Mesothelial cell of epicardium (in vitro differentiated cells): ENCODE measurements around the gene PRRX1. TPM values are rescaled to one million over a fixed set of nuclear protein-coding genes. Genes with fewer than 3 reads are reported as not detected.

ENCODE experiments used
- DNase-seq, 2 experiments: peaks; one replicate each; pipeline ENCODE4 v3.0.0; 2021; ENCODE audit warnings: low spot score in 2 of 2; ENCODE audit not compliant: unreplicated experiment in 2 of 2
- H3K27ac Mint-ChIP-seq: 2 replicates; pipeline ENCODE4 v1.8.0; 2021; ENCODE audit warnings: mixed read lengths
- H3K27me3 Mint-ChIP-seq: 2 replicates; pipeline ENCODE4 v1.8.0; 2021; ENCODE audit warnings: low read depth, mixed read lengths
- H3K36me3 Mint-ChIP-seq: 2 replicates; pipeline ENCODE4 v1.8.0; 2021; ENCODE audit warnings: mixed read lengths
- H3K4me1 Mint-ChIP-seq: 2 replicates; pipeline ENCODE4 v1.8.0; 2021; ENCODE audit warnings: mixed read lengths
- H3K4me3 Mint-ChIP-seq: 2 replicates; pipeline ENCODE4 v1.8.0; 2021; ENCODE audit warnings: mild to moderate bottlenecking, moderate library complexity, mixed read lengths
- H3K9me3 Mint-ChIP-seq: 2 replicates; pipeline ENCODE4 v1.8.0; 2021; ENCODE audit warnings: mixed read lengths
- CTCF ChIP-seq: fragments of 200-600 bp; sonication (generic); IDR thresholded peaks from one replicate; pipeline ENCODE4 v1.5.0; 2021; ENCODE audit warnings: antibody characterized with exemption; ENCODE audit not compliant: unreplicated experiment
- total RNA-seq: library from RNA; stranded (reverse); gene quantifications from 3 replicates; pipeline ENCODE4 v1.2.1, GENCODE V29; 2021

PRRX1 gene
- total RNA-seq, 1 donor from 2014 or later, result 9.7 TPM

- Mint-ChIP-seq H3K9me3 (peaks cover 4% of the 10 kb centered on the region), H3K4me3 (no peak overlapping the region), H3K27me3 (no peaks in the 10 kb centered on the region), H3K27ac (no peak overlapping the region), H3K36me3 (no peaks in the 10 kb centered on the region), H3K4me1 (no peaks in the 10 kb centered on the region)
- DNase-seq, result no peak
- no peak for TF ChIP-seq CTCF
Measured at GRCh38 chr1:170623171-170623570, 40.8 kb upstream of the PRRX1 start.

- peaks cover 13% of the 10 kb centered on the region for H3K9me3 Mint-ChIP-seq
- no peak for TF ChIP-seq CTCF
- H3K27ac Mint-ChIP-seq, result no peak overlapping the region
- no peak for DNase-seq
- H3K4me1 Mint-ChIP-seq, result no peaks in the 10 kb centered on the region
- no peak overlapping the region for H3K4me3 Mint-ChIP-seq
- no peaks in the 10 kb centered on the region for H3K27me3 Mint-ChIP-seq
- no peaks in the 10 kb centered on the region for H3K36me3 Mint-ChIP-seq
Measured at GRCh38 chr1:170624146-170624545, 39.8 kb upstream of the PRRX1 start.

- TF ChIP-seq CTCF, result no peak
- H3K4me1 Mint-ChIP-seq, result no peaks in the 10 kb centered on the region
- H3K4me3 Mint-ChIP-seq, result no peak overlapping the region
- H3K27me3 Mint-ChIP-seq, result no peaks in the 10 kb centered on the region
- no peak overlapping the region for H3K27ac Mint-ChIP-seq
- H3K36me3 Mint-ChIP-seq, result no peaks in the 10 kb centered on the region
- DNase-seq, result no peak
- H3K9me3 Mint-ChIP-seq, result peaks cover 24% of the 10 kb centered on the region
Measured at GRCh38 chr1:170630977-170631376, 33.0 kb upstream of the PRRX1 start.

GRCh38 chr1:170634293-170634692, 29.6 kb upstream of the PRRX1 start:
- no peaks in the 10 kb centered on the region for H3K36me3 Mint-ChIP-seq
- no peak overlapping the region for H3K4me3 Mint-ChIP-seq
- H3K27ac Mint-ChIP-seq, result no peak overlapping the region
- H3K4me1 Mint-ChIP-seq, result no peaks in the 10 kb centered on the region
- H3K27me3 Mint-ChIP-seq, result no peaks in the 10 kb centered on the region
- DNase-seq, result no peak
- no peak for TF ChIP-seq CTCF
- peaks cover 16% of the 10 kb centered on the region for H3K9me3 Mint-ChIP-seq

GRCh38 chr1:170634824-170635410, 29.0 kb upstream of the PRRX1 start:
- Mint-ChIP-seq H3K27me3 (no peaks in the 10 kb centered on the region), H3K27ac (no peak overlapping the region), H3K4me1 (no peaks in the 10 kb centered on the region), H3K4me3 (no peak overlapping the region), H3K9me3 (peaks cover 16% of the 10 kb centered on the region), H3K36me3 (no peaks in the 10 kb centered on the region)
- DNase-seq, result no peak
- no peak for TF ChIP-seq CTCF

GRCh38 chr1:170640581-170640980, 23.4 kb upstream of the PRRX1 start:
- H3K4me1 Mint-ChIP-seq, result no peaks in the 10 kb centered on the region
- no peak overlapping the region for H3K4me3 Mint-ChIP-seq
- no peaks in the 10 kb centered on the region for H3K36me3 Mint-ChIP-seq
- no peaks in the 10 kb centered on the region for H3K27me3 Mint-ChIP-seq
- TF ChIP-seq CTCF, result no peak
- H3K27ac Mint-ChIP-seq, result no peak overlapping the region
- H3K9me3 Mint-ChIP-seq, result peaks cover 5% of the 10 kb centered on the region
- DNase-seq, result no peak
